GM19240 (cell line): Measurements from ENCODE around the gene PSG7.
"Not testable (repeated sequence)": the region's sequence is repeated elsewhere in the genome, so short reads cannot be mapped to it uniquely, and the experiment has no call there.

Source experiments
- DNase-seq: peaks from one replicate; pipeline ENCODE4 v3.0.0; 2011; ENCODE audit warnings: low spot score; ENCODE audit not compliant: insufficient read length

The PSG7 gene

DNA sequence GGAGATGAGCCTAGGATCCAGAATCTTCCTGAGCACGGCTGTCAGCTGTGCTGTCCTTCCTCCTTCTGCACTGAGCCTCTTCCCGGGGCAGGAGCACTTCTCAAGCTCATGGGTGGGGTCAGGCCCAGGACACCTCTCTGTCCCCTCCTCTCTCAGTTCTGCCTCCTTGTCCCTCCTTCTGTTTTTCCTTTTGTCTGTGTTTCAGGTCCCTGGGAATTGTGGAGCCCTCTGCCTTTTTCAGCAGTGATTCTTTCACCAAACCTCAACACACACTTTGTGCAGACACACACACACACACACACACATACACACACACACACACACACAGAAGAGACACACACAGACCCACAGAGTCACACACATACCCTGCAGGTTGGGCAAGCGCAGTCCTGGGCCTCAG is at the start of gene PSG7:
Gene PSG7, minus strand, starts transcription at position 101 of the 400 bp plus-strand sequence. CDS start 131 bp downstream, outside the sequence.
- not testable (repeated sequence) for DNase-seq

DNA sequence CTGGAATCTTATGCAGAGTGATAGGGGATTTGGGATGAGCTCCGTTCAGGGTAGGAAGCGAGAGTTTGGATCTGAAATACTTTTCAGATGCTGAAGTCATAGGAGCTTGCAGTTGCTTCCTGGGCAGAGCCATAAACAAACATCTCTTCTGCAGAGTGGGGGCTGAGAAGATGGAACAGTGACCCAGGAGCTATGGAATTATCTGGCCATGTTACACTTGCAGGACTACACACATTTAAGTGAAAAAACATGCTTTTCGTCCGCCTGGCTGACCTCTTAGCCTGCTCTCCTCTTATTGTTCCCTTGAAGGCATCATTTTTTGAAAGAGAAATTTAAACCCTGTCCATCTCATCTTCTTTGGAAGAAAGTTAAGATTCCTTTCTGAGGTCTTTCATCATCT is 48.6 kb upstream of the PSG7 start:
- no peak for DNase-seq

DNA sequence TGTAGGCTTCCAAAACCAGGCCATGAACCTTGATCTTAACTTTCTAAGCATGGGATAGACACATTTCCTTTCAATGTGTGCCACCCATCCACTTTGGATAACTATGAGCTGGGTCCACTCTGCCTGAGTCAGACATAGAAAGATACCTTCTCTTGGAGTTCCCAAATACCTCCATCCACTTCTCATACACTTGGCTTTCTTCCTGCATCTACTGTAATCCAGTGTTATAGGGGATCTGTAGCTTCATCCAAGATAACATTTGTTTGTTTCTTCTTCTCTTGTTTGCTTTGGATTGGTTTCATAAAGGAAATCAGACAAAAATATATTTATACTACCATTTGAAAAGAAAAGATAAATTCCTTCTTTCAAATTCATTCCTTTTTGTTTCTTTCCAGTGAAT is 45.1 kb upstream of the PSG7 start:
- DNase-seq = not testable (repeated sequence)

DNA sequence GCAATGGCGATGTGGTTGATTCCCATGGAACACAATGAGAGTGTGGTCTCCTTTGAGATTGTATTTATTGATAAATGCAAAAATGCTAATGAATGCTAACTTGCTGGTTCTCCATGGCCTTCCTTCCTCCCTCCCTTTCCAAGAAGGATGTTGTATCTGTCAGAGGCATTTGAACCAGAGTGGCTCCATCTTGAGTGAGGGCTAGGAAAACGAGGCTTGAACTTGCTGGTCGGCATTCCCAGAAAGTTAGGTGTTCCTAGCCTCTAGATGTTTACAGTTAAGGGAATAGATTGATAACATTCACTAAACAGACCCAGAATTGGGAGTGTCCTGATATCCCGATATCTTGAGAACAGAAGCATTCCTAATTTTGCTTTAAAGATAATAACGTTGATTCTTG is 34.4 kb upstream of the PSG7 start:
- DNase-seq = not testable (repeated sequence)

DNA sequence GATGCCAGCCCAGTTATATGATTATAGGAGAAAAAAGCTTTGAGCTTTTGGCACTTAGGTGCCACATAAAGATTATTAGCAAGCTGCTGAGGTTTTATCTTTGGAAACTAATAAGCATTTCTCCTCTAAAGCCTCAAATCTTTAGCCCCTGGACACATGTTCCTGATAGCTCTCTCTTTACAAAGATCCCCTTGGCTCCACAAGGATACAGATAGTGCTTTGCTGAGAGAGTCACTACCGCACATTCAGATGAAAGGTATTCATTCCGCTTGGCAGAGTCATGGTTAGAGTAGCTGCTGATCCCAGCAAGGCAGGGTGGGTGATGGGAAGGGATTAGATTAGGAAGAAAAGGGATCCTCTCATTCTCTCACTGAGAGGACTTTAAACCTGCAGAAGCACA is 28.2 kb upstream of the PSG7 start:
- no peak for DNase-seq

- no peak for DNase-seq
These were observed 24.1 kb upstream of the PSG7 start for GRCh38 chr19:42961119-42961518.

DNA sequence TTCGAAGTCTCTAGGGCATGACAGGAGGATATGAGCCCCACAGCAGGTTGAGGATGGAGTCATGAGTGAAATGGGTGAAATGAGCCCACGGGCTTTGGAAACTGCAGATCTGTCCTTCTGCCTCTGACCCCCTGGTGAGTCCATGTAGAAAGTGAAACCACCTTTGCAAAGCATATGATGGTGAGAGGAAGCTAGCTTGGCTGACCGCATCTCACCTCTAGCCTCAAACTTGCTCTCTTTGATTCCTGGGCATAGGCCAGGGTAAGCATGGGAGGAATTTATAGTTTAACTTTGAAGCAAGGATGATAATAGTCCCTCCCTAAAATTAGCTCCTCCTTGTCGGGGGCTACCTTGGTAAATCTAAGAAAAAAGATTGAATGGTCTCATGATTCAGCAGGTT is 15.1 kb upstream of the PSG7 start:
- not testable (repeated sequence) for DNase-seq

DNA sequence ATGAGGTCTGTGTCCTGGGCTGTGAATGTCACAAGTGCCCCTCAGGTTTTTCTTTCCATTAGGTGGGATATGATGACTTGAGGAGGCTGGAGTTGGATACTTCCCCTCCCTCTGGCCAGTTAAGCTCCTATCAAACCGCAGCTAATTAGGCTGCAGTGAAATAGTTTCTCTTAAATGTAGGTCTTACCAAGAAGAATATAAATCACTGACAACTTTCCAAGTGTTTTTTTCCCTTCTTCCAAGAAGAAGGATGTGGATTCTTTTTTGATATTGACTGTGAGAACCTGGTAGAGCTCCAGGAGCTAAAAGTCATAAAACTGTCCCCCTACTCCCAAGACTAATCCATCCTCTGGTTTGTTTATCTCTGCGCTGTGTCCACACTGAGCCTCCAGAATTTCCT is 14.5 kb upstream of the PSG7 start:
- DNase-seq = not testable (repeated sequence)

- no peak for DNase-seq
These were observed 5.3 kb upstream of the PSG7 start for GRCh38 chr19:42942187-42942789.

- not testable (repeated sequence) for DNase-seq
These were observed 2.3 kb downstream of the PSG7 start for GRCh38 chr19:42934726-42935125.

- DNase-seq = not testable (repeated sequence)
These were observed 2.8 kb downstream of the PSG7 start for GRCh38 chr19:42934183-42934582.

- DNase-seq = not testable (repeated sequence)
These were observed 3.6 kb downstream of the PSG7 start for GRCh38 chr19:42933412-42933811.

DNA sequence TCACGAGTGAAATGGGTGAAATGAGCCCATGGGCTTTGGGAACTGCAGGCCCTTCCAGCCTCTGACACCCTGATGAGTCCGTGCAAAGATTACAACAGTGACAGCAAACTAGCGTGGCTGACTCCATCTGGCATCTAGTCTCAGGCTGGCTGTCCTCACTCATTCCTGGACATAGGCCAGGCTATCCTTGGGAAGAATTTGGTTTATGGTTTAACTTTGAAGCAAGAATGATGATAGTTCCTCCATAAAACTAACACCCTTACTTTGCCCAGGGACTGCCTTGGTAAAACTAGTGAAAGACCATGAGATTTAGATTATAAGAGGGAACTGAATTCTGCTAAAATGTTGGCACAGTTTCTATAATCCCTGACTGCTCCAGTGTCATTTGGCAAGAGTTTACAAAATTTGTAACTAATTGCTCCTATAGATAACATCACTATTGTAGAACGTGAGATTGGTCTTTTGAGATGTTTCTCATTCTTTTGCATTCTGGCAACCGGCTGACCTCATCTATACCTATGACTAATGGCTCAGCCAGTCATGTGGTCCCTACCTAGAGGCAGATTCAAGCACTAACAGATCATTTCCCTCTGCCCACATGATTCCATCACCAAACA is 4.4 kb downstream of the PSG7 start:
- DNase-seq = not testable (repeated sequence)

DNA sequence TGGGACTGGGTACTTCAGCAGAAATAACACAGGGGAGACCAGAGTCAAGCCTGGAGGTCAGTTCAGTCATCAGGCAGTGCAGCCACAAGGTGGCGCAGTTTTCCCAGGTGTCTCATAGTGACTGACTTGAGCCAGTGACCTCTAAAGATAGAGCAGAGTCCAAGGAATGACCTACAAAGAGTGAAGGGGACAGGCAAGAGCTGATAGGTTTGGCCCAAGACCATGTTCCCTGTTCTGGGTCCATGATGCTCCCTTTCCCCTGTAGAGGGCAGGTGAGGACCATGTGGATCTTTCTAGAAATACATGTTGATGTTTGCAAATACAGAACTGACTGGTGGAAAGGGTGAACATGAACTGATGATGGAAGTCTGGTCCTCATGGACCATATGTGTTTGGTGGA is 6.8 kb downstream of the PSG7 start:
- not testable (repeated sequence) for DNase-seq

GRCh38 chr19:42928896-42929295 is 8.1 kb downstream of the PSG7 start:
- no peak for DNase-seq

- no peak for DNase-seq
These were observed 10.2 kb downstream of the PSG7 start for GRCh38 chr19:42926781-42927180.

- DNase-seq = not testable (repeated sequence)
These were observed 13.9 kb downstream of the PSG7 start for GRCh38 chr19:42923106-42923505.

DNA sequence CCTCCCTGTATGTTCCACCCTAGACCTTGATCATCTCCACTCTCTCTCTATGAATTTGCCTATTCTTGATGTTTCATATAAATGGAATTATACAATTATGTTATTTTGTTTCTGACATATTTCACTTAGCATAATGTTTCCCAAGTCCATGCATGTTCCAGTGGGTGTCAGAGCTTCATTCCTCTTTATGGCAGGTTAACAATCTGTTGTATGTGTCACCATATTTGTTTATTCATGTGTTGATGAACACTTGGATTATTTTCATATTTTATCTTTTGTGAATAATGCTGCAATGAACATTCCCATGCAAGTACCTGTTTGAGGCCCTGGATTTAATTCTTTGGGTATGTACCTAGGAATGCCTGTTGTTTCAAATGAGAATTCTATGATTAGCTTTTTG is 16.0 kb downstream of the PSG7 start:
- not testable (repeated sequence) for DNase-seq

DNA sequence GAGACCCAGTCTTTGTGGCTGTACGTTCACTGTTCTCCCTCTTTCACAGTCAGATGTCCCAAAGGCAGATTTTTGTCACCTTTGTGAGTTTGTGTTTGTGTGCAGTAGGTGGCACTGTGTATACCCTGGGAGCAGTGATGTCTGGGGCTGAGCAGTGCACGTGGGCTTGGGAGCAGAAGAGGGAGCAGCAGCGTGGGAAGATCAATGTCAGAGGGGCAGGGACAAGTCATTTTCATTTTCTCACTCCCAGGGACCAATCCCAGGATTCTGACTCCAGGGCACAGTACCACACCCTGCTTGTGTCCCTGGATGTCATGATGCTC is 17.3 kb downstream of the PSG7 start:
- no peak for DNase-seq

- DNase-seq = not testable (repeated sequence)
These were observed 17.8 kb downstream of the PSG7 start for GRCh38 chr19:42919070-42919756.

- DNase-seq = not testable (repeated sequence)
These were observed 18.5 kb downstream of the PSG7 start for GRCh38 chr19:42918377-42919069.

GRCh38 chr19:42917634-42918033 is 19.4 kb downstream of the PSG7 start, which contains the start of gene PSG6:
PSG6 (minus strand) TSS chr19:42917894; CDS start chr19:42917792, 102 bp downstream.
- not testable (repeated sequence) for DNase-seq
